HG03442 (cell line): ENCODE measurements around the gene PKDCC.

ENCODE experiments used
- ATAC-seq: cut with Tn5 transposase; IDR thresholded peaks from one replicate; pipeline ENCODE4 v1.9.1; 2021; ENCODE audit warnings: mild to moderate bottlenecking, moderate library complexity; ENCODE audit not compliant: unreplicated experiment

The PKDCC gene

DNA sequence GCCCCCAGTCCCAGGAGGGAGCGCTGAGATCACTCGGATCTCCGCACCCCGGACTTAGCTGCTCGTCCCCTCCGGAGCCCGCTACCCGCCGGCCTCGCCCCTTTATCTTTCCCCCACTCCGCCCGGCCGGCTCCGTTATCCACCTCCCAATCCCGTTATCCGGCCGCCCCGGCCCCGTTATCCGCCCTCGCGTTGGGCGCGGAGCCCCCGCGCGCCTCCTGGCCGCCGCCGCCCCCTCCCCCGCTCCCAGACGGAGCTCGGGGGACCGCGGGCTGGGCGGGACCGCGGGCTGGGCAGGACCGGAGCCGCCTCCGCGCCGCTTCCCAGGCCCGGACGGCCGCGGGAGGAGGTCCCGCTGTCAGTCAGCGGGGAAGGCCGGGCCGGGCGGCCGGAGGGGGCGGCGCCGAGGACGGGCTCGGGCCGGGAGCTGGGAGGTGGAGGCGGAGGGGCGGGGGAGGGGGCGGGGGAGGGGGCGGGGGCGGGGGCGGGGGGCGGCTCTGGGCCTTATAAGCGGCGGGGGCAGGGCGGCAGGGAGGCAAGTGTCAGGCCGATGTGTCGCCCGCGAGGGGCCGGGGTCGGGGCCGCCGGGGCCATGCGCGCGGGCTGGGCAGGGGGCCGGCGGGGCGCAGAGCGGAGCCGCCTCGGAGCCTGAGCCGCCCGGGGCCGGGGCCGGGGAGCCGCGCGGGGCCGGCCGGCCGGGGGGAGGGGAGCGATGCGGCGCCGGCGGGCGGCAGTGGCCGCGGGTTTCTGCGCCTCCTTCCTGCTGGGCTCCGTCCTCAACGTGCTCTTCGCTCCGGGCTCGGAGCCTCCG is at the start of gene PKDCC:
Gene PKDCC, plus strand, starts transcription at position 534 of the 811 bp plus-strand sequence. Its CDS starts 179 bp downstream, at position 713.
- ATAC-seq, result peak; percentile 43

- ATAC-seq, result no peak
These were observed 49.4 kb upstream of the PKDCC start for GRCh38 chr2:41998186-41999127.

GRCh38 chr2:41999128-41999480 is 48.7 kb upstream of the PKDCC start:
- ATAC-seq, result no peak

DNA sequence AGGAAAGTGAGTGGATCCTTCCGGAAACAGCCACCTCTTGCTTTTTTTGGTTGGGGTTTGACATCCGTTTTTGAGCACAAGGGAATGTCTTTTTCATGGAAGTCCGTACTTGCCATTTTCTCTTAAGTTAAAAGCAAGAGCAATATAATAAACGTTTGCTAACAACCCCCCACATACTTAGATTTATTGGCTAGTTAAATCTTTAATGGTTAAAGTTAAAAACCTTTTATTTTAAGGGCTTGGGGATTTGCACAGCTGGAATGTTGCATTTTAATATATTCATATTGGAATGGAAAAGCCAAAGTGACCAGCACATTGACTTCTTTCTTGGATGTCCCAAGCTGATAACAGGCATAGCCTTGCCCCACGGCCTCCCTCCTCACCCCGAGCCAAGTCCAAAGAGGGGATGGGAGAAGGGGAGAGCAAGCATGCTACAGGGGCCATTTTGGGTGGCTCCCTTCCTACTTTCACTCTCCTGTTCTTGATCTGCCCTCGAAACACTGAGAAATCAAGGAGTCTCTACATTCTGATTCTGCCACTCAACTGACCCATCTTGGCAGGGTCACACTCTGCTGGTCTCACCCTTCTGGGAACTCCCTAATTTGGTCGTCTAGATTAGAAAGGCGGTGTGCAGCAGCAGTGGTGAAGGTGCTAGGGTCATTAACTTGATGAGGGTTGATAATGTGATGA is 48.1 kb upstream of the PKDCC start:
- no peak for ATAC-seq

GRCh38 chr2:42001711-42002201 is 46.1 kb upstream of the PKDCC start:
- ATAC-seq, result no peak

GRCh38 chr2:42007551-42007950 is 40.3 kb upstream of the PKDCC start:
- ATAC-seq, result no peak

- ATAC-seq, result no peak
These were observed 39.4 kb upstream of the PKDCC start for GRCh38 chr2:42008241-42008921.

GRCh38 chr2:42009657-42010580 is 37.9 kb upstream of the PKDCC start:
- ATAC-seq, result peak; percentile 70

DNA sequence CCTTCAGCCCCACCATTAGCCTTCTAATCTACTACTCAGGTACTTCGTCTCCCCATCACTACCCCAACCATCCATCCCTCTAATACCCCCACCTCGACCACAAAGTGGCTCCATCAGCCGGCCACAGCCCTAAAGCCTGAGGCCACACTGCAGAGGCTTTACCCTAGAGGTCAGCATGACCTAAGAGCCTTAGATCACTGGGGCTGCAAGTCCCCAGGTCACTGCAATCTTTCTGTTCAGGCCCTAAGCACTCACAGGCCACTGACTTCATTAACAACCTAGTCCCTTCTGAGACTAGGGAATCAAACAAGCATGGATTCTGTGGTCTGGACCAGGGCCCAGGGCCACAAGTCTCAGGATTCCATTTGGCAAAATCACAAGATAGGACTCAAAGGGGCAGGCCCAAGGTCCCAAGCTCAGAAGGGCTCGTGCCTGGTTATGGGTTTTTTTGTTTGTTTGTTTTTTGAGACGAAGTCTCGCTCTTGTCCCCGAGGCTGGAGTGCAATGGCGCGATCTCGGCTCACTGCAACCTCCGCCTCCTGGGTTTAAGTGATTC is 37.0 kb upstream of the PKDCC start:
- no peak for ATAC-seq

DNA sequence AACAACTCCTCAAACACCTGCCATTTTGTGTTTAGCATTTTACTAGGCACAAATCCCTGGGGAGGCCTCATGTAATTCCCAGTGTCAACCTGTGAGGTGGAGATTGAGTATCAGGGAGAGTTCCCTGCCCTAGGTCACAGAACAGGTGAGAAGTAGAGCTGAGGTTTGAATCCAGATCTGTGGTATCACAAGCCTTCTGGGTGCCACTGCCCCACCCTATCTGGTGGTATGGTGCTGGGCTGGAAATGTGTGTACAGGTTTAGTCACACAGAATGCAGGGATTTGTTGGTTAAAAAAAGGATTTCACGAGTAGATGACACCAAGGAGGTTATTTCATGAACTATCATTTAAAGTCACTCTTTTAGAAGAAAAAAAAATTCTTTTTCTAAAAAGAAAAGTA is 35.7 kb upstream of the PKDCC start:
- ATAC-seq, result no peak

DNA sequence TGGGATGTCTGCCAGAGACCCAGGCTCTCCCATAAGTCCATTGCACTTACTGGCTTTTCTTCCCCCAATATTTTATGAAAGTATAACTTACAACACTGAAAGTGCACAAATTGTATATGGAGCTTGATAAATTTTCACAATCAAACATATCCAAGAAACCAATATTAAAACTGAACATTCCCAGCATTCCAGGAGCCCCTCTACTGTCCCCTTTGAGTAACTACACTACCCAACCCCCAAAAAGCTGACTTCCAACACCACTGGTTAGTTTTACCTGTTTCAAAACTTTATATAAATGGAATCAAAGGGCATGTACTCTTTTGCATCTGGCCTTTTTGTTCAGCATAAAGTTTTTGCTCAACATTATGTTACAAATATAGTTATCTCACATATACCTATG is 35.2 kb upstream of the PKDCC start:
- no peak for ATAC-seq

DNA sequence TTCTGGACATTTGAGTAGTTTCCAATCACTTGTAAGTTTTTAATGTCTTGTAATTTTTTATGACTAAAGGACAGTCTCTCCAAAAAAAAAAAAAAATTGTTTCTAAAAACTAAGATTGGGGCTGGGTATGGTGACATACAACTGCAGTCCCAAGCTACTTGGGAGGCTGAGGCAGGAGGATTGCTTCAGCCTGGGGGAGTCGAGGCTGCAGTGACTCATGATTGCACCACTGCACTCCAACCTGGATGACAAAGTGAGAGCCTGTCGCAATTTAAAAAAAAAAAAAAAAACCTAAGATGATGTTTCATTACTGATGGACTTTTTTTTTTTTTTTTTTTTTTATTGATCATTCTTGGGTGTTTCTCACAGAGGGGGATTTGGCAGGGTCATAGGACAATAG is 34.4 kb upstream of the PKDCC start:
- ATAC-seq, result no peak

GRCh38 chr2:42021464-42021863 is 26.4 kb upstream of the PKDCC start:
- no peak for ATAC-seq

DNA sequence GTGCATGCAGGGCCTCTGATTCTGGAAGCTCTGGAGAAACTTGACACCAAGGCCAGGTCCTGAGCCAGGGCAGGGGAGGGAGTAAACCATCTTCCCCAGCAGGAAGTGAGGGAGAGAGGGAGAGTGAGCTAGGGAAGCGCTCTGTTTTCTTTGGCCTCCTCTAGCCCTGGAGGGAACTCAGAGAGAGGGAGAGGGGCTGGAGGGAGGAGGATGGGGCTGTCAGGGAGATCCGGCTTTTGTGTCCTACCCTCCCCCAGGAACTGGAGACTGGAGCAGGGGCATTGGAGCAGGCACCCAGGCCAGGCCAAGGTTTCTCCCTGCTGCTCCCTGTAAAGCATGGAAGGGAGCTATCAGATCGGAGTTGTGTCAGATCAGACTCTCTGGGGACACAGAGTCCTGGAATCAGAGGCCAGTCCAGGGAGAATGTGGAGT is 22.7 kb upstream of the PKDCC start:
- ATAC-seq, result no peak

DNA sequence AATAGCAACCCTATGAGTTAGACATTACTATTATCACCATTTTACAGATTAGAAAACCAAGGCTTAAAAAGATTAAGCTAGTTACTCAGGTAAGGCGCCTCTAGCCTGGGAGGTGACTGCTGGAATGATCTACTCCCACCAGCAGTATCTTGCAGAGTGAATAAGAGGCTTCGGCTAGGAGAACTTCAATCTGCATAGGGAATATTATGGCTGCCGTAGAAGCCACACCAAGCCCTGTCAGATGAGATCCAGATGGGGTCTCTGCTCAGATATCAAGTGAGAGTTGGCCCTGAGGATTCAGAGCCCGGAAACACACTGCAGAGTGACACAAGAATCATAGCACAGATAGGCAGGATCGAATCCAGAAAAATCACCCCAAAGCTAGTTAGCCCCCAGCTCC is 21.5 kb upstream of the PKDCC start:
- no peak for ATAC-seq

- peak; percentile 76 for ATAC-seq
These were observed 19.2 kb upstream of the PKDCC start for GRCh38 chr2:42028571-42029148.

- peak; percentile 13 for ATAC-seq
These were observed 18.6 kb upstream of the PKDCC start for GRCh38 chr2:42029171-42029570.

DNA sequence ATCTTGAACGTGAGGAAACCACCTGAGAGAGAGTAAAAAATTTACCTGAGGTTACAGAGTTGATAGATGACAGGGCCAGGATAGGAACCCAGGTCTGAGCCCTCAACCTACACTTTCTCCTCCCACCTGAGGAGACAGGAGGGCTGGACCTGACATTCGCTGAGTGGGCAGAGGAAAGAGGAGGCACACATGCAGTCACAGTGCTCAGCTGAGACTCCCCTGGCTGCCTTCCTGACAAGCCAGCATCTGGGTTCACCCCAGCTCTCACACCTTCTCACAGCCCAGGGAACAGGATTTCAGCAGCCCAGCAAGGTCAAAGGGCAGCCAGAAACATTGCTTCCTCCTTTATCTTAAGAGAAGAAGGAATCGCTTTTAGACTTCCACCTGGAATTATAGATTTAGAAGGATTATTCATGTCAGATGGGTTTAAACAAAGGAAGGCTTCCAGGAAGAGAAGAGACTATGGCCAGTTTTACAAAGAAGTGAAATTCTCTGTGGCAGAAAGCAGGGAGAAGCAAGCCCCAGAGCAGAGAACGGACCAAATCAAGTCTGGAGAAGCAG is 18.1 kb upstream of the PKDCC start:
- no peak for ATAC-seq
